HepG2 (cell line): ENCODE measurements around the gene GATD1. TPM values are rescaled to one million over a fixed set of nuclear protein-coding genes. Genes with fewer than 3 reads are reported as not detected.

Experiments
- BATF2 ChIP-seq: sonication (generic); formaldehyde crosslinking; IDR thresholded peaks from 2 replicates; pipeline ENCODE4 v1.8.0; 2022; ENCODE audit warnings: mild to moderate bottlenecking, missing genetic modification reagents, moderate library complexity
- E2F1 ChIP-seq: sonication (generic); formaldehyde crosslinking; IDR thresholded peaks from 2 replicates; pipeline ENCODE4 v1.5.0; 2020; ENCODE audit warnings: missing genetic modification reagents
- HMGA1 ChIP-seq: sonication (generic); formaldehyde crosslinking; conservative IDR thresholded peaks from 2 replicates; pipeline ENCODE4 v1.4.0; 2020; ENCODE audit warnings: missing genetic modification reagents
- HOXA3 ChIP-seq: sonication (generic); formaldehyde crosslinking; IDR thresholded peaks from 2 replicates; pipeline ENCODE4 v1.5.0; 2020; ENCODE audit warnings: missing genetic modification reagents
- KDM2A ChIP-seq: sonication (generic); formaldehyde crosslinking; IDR thresholded peaks from 2 replicates; pipeline ENCODE4 v1.4.0; 2020; ENCODE audit warnings: low read depth, missing genetic modification reagents, borderline replicate concordance
- PTBP1 ChIP-seq: fragments of 200-400 bp; formaldehyde crosslinking; IDR thresholded peaks from 2 replicates; pipeline ENCODE4 v1.6.1; 2018; ENCODE audit warnings: low read length, low read depth; ENCODE audit not compliant: poor library complexity, severe bottlenecking
- TEAD3 ChIP-seq: optimal IDR thresholded peaks from 2 replicates; pipeline ENCODE3; 2016; ENCODE audit warnings: borderline replicate concordance
- TFDP2 ChIP-seq: sonication (generic); formaldehyde crosslinking; IDR thresholded peaks from 2 replicates; pipeline ENCODE4 v1.4.0; 2020; ENCODE audit warnings: missing genetic modification reagents
- YY1 ChIP-seq: IDR thresholded peaks from 2 replicates; pipeline ENCODE4 v1.6.1; 2011; ENCODE audit warnings: low read length, low read depth, moderate library complexity, mild to moderate bottlenecking; ENCODE audit not compliant: insufficient read depth, insufficient replicate concordance
- ZC3H13 ChIP-seq: sonication (generic); formaldehyde crosslinking; IDR thresholded peaks from 2 replicates; pipeline ENCODE4 v1.8.1; 2023; ENCODE audit warnings: mild to moderate bottlenecking, missing genetic modification reagents, moderate library complexity
- ZFYVE20 ChIP-seq: sonication (generic); formaldehyde crosslinking; IDR thresholded peaks from 2 replicates; pipeline ENCODE4 v1.8.0; 2023; ENCODE audit warnings: low read depth, mild to moderate bottlenecking, moderate library complexity, missing genetic modification reagents, borderline replicate concordance
- ZHX2 ChIP-seq, 2 experiments: sonication (generic) in 1 of 2; formaldehyde crosslinking in 1 of 2; IDR thresholded peaks; 2 replicates each; pipeline versions ENCODE4 v1.6.1 to v1.9.0; 2014 to 2022; ENCODE audit warnings: antibody characterized with exemption in 1 of 2, borderline replicate concordance in 1 of 2, inconsistent platforms in 1 of 2, low read depth in 1 of 2, missing genetic modification reagents in 1 of 2
- ZNF446 ChIP-seq: sonication (generic); formaldehyde crosslinking; IDR thresholded peaks from 2 replicates; pipeline ENCODE4 v1.5.0; 2020; ENCODE audit warnings: mild to moderate bottlenecking, missing genetic modification reagents
- ZNF503 ChIP-seq: sonication (generic); formaldehyde crosslinking; IDR thresholded peaks from 2 replicates; pipeline ENCODE4 v1.4.0; 2020; ENCODE audit warnings: missing genetic modification reagents
- ZNF841 ChIP-seq: sonication (generic); formaldehyde crosslinking; IDR thresholded peaks from 2 replicates; pipeline ENCODE4 v1.8.1; 2023; ENCODE audit warnings: missing genetic modification reagents, borderline replicate concordance
- polyA plus RNA-seq, 8 experiments: library from polyadenylated mRNA; depleted of rRNA in 3 of 8; stranded (reverse) in 7 of 8; unstranded in 1 of 8; fragments of >200 nt; fragmentation: Illumina TruSeq in 4 of 8; extraction: Trizol in 4 of 8; gene quantifications; 2 replicates each; pipeline versions ENCODE4 v1.2.1 to v1.2.3, GENCODE V29; 2011 to 2016; ENCODE audit warnings: low read depth in 4 of 8, missing spikeins in 1 of 8, mixed read lengths in 1 of 8; ENCODE audit not compliant: insufficient read depth in 1 of 8
- total RNA-seq, 5 experiments: library from RNA; depleted of rRNA; stranded (reverse); fragments of >200 nt; fragmentation: Illumina TruSeq; extraction: Trizol; gene quantifications; 2 replicates each; pipeline ENCODE4 v1.2.3, GENCODE V29; 2016; ENCODE audit warnings: low read depth in 1 of 5

GATD1 gene
- total and polyA plus RNA-seq, 2 of the 13 experiments (the other 11 are each of a cell fraction or from before 2014, with no cell fraction given): 31.3 to 60.5 TPM

GRCh38 chr11:795634-796564 is 18.6 kb upstream of the GATD1 start (continued):
- TF ChIP-seq ZHX2 (IDR thresholded peaks at IDR 0.05; ENCODE audit: low read depth) (no peak), ZHX2 (CRISPR knock-in tag; IDR thresholded peaks at IDR 0.05; ENCODE audit: borderline replicate concordance) (no peak), ZC3H13 (CRISPR knock-in tag) (no peak), HMGA1 (CRISPR knock-in tag) (no peak), ZNF841 (CRISPR knock-in tag) (no peak), E2F1 (no peak), TFDP2 (CRISPR knock-in tag) (0 out of 2 replicates have a peak, but pooled peaks have one; percentile 10), KDM2A (CRISPR knock-in tag) (no peak), BATF2 (CRISPR knock-in tag) (no peak), ZFYVE20 (no peak), HOXA3 (no peak), ZNF503 (CRISPR knock-in tag) (no peak), PTBP1 (no peak), ZNF446 (CRISPR knock-in tag) (no peak), TEAD3 (no peak), YY1 (no peak)
